Measurements from ENCODE around the gene PACC1. TPM values are rescaled to one million over a fixed set of nuclear protein-coding genes. Genes with fewer than 3 reads are reported as not detected.

The PACC1 gene
- polyA plus RNA-seq, 2 of the 4 experiments (the other 2 are of a cell fraction), result 11.9 to 19.6 TPM

- peaks cover 10% of the 10 kb centered on the region; the same call in 1 of the 3 replicates for H3K9me3 ChIP-seq
- POLR2A ChIA-PET, result interaction anchor here (0.9 to 1.5 kb wide), 3 partner anchors 153 to 420 kb away, joined by 3 to 8 read pairs (median 4); partner anchors contain the start of genes ATF3, DTL and INTS7
- TF ChIP-seq ELK1 (IDR thresholded peaks at IDR 0.05; ENCODE audit: low read depth, low read length) (no peak), NR3C1 (IDR thresholded peaks at IDR 0.05) (no peak), HOXB13 (CRISPR knock-in tag; IDR thresholded peaks at IDR 0.05; ENCODE audit: low read depth) (no peak), HDAC2 (IDR thresholded peaks at IDR 0.05) (no peak), RFX5 (IDR thresholded peaks at IDR 0.05) (no peak), FOXS1 (CRISPR knock-in tag; IDR thresholded peaks at IDR 0.05) (no peak), MAX (IDR thresholded peaks at IDR 0.05) (no peak), KDM5A (IDR thresholded peaks at IDR 0.05) (no peak), MAZ (IDR thresholded peaks at IDR 0.05; ENCODE audit: borderline replicate concordance, low read depth, low read length) (no peak), RARB (CRISPR knock-in tag; IDR thresholded peaks at IDR 0.05) (no peak)
- FAIRE-seq, result no peak
- H3K4me2 ChIP-seq, result no peak overlapping the region
- WGBS (ENCODE audit: missing lambda C conversion rate), result 79% methylated on average over 2 of the region's 2 CpGs
- H3K27ac ChIP-seq, result no peak overlapping the region
- H3K4me1 ChIP-seq, result no peaks in the 10 kb centered on the region
- H3K4me3 ChIP-seq, result no peak overlapping the region
- no peak for DNase-seq (ENCODE audit: low read depth in 1 of 2, low spot score in 1 of 2)
- CTCF ChIA-PET, result interaction anchor here (0.6 to 12.8 kb wide), 75 partner anchors 8 to 779 kb away, joined by 3 to 230 read pairs (median 5); partner anchors contain the start of genes DTL, INTS7 and NENF
- ATAC-seq, result no peak
These were observed 40.7 kb upstream of the PACC1 start for GRCh38 chr1:212455401-212455800.

GRCh38 chr1:212454741-212455140, 40.1 kb upstream of the PACC1 start:
- POLR2A ChIA-PET, result interaction anchor here (0.9 kb wide), 1 partner anchor 419 kb away, joined by 3 read pairs; the partner anchor contains the start of genes DTL and INTS7
- WGBS (ENCODE audit: missing lambda C conversion rate), result 78% methylated on average over 3 of the region's 3 CpGs
- FAIRE-seq, result no peak

More at GRCh38 chr1:212454741-212455140, 40.1 kb upstream of the PACC1 start:
- no peaks in the 10 kb centered on the region for H3K4me1 ChIP-seq
- ATAC-seq, result no peak
- no peak for DNase-seq (ENCODE audit: low read depth in 1 of 2, low spot score in 1 of 2)
- H3K4me2 ChIP-seq, result no peak overlapping the region
- no peak overlapping the region for H3K27ac ChIP-seq
- TF ChIP-seq CBX8 (IDR thresholded peaks at IDR 0.05) (no peak), ATOH8 (CRISPR knock-in tag; IDR thresholded peaks at IDR 0.05; ENCODE audit: low read depth) (no peak), JUN (IDR thresholded peaks at IDR 0.05) (no peak), POLR2AphosphoS2 (conservative IDR thresholded peaks at IDR 0.05; ENCODE audit: low read length) (no peak), POLR2A (IDR thresholded peaks at IDR 0.05; ENCODE audit: low read length) (no peak), MAFK (IDR thresholded peaks at IDR 0.05; ENCODE audit: partially characterized antibody) (no peak), MYC (IDR thresholded peaks at IDR 0.05; ENCODE audit: borderline replicate concordance, low read length) (no peak), RARB (CRISPR knock-in tag; IDR thresholded peaks at IDR 0.05) (no peak), FOXS1 (CRISPR knock-in tag; IDR thresholded peaks at IDR 0.05) (no peak), BHLHE40 (IDR thresholded peaks at IDR 0.05; ENCODE audit: low read depth, low read length) (no peak), FOSB (CRISPR knock-in tag; IDR thresholded peaks at IDR 0.05) (no peak), GATA3 (IDR thresholded peaks at IDR 0.05; ENCODE audit: borderline replicate concordance) (no peak), PHF8 (IDR thresholded peaks at IDR 0.05; ENCODE audit: borderline replicate concordance, low read depth) (no peak), ZSCAN20 (CRISPR knock-in tag; IDR thresholded peaks at IDR 0.05) (no peak), HMGXB4 (CRISPR knock-in tag; IDR thresholded peaks at IDR 0.05; ENCODE audit: borderline replicate concordance) (no peak), HOXB5 (CRISPR knock-in tag; IDR thresholded peaks at IDR 0.05) (no peak)
- TF ChIP-seq, protein P1, sequence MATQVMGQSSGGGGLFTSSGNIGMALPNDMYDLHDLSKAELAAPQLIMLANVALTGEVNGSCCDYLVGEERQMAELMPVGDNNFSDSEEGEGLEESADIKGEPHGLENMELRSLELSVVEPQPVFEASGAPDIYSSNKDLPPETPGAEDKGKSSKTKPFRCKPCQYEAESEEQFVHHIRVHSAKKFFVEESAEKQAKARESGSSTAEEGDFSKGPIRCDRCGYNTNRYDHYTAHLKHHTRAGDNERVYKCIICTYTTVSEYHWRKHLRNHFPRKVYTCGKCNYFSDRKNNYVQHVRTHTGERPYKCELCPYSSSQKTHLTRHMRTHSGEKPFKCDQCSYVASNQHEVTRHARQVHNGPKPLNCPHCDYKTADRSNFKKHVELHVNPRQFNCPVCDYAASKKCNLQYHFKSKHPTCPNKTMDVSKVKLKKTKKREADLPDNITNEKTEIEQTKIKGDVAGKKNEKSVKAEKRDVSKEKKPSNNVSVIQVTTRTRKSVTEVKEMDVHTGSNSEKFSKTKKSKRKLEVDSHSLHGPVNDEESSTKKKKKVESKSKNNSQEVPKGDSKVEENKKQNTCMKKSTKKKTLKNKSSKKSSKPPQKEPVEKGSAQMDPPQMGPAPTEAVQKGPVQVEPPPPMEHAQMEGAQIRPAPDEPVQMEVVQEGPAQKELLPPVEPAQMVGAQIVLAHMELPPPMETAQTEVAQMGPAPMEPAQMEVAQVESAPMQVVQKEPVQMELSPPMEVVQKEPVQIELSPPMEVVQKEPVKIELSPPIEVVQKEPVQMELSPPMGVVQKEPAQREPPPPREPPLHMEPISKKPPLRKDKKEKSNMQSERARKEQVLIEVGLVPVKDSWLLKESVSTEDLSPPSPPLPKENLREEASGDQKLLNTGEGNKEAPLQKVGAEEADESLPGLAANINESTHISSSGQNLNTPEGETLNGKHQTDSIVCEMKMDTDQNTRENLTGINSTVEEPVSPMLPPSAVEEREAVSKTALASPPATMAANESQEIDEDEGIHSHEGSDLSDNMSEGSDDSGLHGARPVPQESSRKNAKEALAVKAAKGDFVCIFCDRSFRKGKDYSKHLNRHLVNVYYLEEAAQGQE (IDR thresholded peaks at IDR 0.05), result no peak
- TF ChIP-seq, protein P2, sequence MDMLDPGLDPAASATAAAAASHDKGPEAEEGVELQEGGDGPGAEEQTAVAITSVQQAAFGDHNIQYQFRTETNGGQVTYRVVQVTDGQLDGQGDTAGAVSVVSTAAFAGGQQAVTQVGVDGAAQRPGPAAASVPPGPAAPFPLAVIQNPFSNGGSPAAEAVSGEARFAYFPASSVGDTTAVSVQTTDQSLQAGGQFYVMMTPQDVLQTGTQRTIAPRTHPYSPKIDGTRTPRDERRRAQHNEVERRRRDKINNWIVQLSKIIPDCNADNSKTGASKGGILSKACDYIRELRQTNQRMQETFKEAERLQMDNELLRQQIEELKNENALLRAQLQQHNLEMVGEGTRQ (IDR thresholded peaks at IDR 0.05), result no peak
- H3K9me3 ChIP-seq, result peaks cover 10% of the 10 kb centered on the region; the same call in 1 of the 3 replicates
- H3K4me3 ChIP-seq, result no peak overlapping the region
- CTCF ChIA-PET, result interaction anchor here (0.9 to 12.8 kb wide), 19 partner anchors 8 to 773 kb away, joined by 3 to 230 read pairs (median 10); partner anchors contain the start of genes DTL, INTS7 and NENF

All from A549 (cell line).